GM18508 (cell line): ENCODE measurements around the gene ZDHHC19.
"Not testable (repeated sequence)": the region's sequence is repeated elsewhere in the genome, so short reads cannot be mapped to it uniquely, and the experiment has no call there.

Experiments used
- ATAC-seq: cut with Tn5 transposase; IDR thresholded peaks from one replicate; pipeline ENCODE4 v1.9.1; 2021; ENCODE audit warnings: moderate number of reproducible peaks; ENCODE audit not compliant: insufficient read depth, unreplicated experiment

ZDHHC19 gene

GRCh38 chr3:196225763-196226364 is 14.7 kb upstream of the ZDHHC19 start:
- no peak for ATAC-seq

GRCh38 chr3:196225086-196225485 is 13.9 kb upstream of the ZDHHC19 start:
- no peak for ATAC-seq

GRCh38 chr3:196222876-196223595 is 11.8 kb upstream of the ZDHHC19 start:
- no peak for ATAC-seq

- ATAC-seq: no peak
Observed at GRCh38 chr3:196220991-196221390, 9.8 kb upstream of the ZDHHC19 start.

- no peak for ATAC-seq
Observed at GRCh38 chr3:196220587-196220986, 9.4 kb upstream of the ZDHHC19 start.

GRCh38 chr3:196219970-196220311 is 8.7 kb upstream of the ZDHHC19 start:
- no peak for ATAC-seq

GRCh38 chr3:196219194-196219969 is 8.2 kb upstream of the ZDHHC19 start:
- ATAC-seq: no peak

GRCh38 chr3:196218155-196218712 is 7.0 kb upstream of the ZDHHC19 start:
- no peak for ATAC-seq

GRCh38 chr3:196217307-196218154 is 6.3 kb upstream of the ZDHHC19 start:
- ATAC-seq: no peak

GRCh38 chr3:196216681-196217211 is 5.5 kb upstream of the ZDHHC19 start:
- ATAC-seq: no peak

- no peak for ATAC-seq
Observed at GRCh38 chr3:196216089-196216564, 4.9 kb upstream of the ZDHHC19 start, which contains the start of gene SLC51A. SLC51A (plus strand) TSS chr3:196216534; CDS start chr3:196216713, 179 bp downstream.

GRCh38 chr3:196215493-196216020 is 4.4 kb upstream of the ZDHHC19 start:
- ATAC-seq: no peak

- no peak for ATAC-seq
Observed at GRCh38 chr3:196214783-196215441, 3.7 kb upstream of the ZDHHC19 start.

- not testable (repeated sequence) for ATAC-seq
Observed at GRCh38 chr3:196209944-196210672, 1.1 kb downstream of the ZDHHC19 start.

GRCh38 chr3:196208942-196209695 is 2.1 kb downstream of the ZDHHC19 start:
- ATAC-seq: no peak

GRCh38 chr3:196207833-196208607 is 3.2 kb downstream of the ZDHHC19 start:
- ATAC-seq: no peak
